ENCODE results near the gene HSD17B12. TPM values are rescaled to one million over a fixed set of nuclear protein-coding genes. Genes with fewer than 3 reads are reported as not detected.
A peak's percentile ranks its signal among the peaks of the same experiment; 100 is the strongest.

Gene HSD17B12
- total RNA-seq (ENCODE audit: low replicate concordance) = 76.5 and 92.9 TPM in 2 replicates

DNA sequence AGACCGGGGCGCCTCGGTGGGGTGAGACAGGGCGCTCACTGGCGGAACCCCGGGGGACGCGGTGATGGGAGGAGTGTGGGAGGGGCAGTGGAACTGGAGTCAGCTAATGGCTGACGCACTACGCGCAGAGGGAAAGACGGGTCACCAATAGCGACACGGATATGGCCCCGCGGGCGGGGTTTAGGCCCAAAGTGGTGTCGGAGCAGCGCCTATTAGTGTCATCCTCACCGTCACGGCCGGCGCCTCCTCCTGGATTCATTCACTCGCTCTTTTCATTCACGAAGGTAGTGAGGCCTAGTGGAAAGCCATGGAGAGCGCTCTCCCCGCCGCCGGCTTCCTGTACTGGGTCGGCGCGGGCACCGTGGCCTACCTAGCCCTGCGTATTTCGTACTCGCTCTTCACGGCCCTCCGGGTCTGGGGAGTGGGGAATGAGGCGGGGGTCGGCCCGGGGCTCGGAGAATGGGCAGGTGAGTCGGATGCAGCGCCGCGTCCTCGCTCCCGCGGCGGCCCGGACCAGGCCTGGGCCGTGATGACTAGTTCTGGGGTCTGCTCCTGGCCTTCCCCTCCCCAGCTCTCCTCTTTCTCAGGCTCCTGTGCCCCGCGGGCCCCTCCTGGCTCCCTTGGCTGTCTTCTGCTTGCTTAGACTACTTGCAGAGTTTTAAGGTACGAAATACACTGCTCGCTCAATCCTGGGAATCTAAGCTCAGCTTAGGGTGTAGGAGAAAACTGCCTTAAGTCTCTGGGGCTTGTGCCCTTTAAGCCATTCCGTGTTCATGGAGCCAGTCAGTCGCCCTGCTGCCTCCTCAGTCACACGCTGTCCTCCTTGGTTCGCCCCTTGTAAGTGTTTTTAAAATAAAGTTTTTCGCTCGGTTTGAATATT is at the start of gene HSD17B12:
Gene HSD17B12, plus strand, starts transcription at position 218 of the 880 bp plus-strand sequence. Its CDS starts 90 bp downstream, at position 308.
- DNase-seq (ENCODE audit: low read depth) = peak; percentile 97
- TF ChIP-seq, protein P1, sequence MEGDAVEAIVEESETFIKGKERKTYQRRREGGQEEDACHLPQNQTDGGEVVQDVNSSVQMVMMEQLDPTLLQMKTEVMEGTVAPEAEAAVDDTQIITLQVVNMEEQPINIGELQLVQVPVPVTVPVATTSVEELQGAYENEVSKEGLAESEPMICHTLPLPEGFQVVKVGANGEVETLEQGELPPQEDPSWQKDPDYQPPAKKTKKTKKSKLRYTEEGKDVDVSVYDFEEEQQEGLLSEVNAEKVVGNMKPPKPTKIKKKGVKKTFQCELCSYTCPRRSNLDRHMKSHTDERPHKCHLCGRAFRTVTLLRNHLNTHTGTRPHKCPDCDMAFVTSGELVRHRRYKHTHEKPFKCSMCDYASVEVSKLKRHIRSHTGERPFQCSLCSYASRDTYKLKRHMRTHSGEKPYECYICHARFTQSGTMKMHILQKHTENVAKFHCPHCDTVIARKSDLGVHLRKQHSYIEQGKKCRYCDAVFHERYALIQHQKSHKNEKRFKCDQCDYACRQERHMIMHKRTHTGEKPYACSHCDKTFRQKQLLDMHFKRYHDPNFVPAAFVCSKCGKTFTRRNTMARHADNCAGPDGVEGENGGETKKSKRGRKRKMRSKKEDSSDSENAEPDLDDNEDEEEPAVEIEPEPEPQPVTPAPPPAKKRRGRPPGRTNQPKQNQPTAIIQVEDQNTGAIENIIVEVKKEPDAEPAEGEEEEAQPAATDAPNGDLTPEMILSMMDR (IDR thresholded peaks at IDR 0.05; ENCODE audit: insufficient read depth, low read length) = no peak
- H3K4me3 ChIP-seq (ENCODE audit: low read depth, low read length) = peak within 1 kb of the TSS; percentile 83

DNA sequence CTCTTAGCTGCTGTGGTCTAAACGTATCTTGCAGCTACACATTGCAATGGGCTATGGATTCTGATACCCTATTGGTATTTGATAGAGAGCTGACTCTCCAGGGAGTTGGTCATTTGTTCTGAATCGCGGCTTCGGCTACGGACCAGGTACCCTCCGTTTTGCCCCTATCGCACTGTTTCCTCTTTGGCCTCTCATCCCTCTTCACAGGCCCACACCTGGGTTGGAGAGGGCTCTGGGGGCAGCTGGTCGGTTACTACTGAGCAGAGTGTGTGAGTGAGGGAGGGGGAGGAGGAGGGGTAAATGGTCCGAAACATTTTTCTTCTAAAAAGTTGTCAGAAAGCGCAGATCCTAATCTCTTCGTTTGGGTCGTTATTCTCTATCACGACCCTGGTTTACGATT is 48.8 kb upstream of the HSD17B12 start:
- H3K4me3 ChIP-seq (ENCODE audit: low read depth, low read length) = no peak overlapping the region
- TF ChIP-seq, protein P1 (IDR thresholded peaks at IDR 0.05; ENCODE audit: insufficient read depth, low read length) = no peak
- no peak for DNase-seq (ENCODE audit: low read depth)

DNA sequence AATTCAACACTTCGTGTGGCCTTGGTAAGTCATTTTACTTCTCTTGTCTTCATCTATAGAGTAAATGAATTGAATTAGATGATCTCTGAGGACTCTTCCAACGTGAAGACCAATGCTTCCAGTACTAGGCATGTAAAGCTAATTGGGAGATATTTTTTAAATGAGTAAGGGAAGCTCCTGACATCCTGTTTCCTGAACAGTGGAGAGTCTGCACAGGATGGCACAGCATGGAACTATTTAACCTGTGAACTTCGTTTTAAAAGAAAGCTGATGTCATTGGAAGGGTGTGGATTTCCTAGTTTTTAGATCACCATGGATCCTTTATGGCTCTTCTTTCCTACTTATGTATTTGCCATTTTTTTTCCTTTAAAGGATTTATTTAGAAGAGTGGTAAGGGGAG is 48.4 kb upstream of the HSD17B12 start:
- no peak overlapping the region for H3K4me3 ChIP-seq (ENCODE audit: low read depth, low read length)
- TF ChIP-seq, protein P1 (IDR thresholded peaks at IDR 0.05; ENCODE audit: insufficient read depth, low read length) = no peak
- no peak for DNase-seq (ENCODE audit: low read depth)

DNA sequence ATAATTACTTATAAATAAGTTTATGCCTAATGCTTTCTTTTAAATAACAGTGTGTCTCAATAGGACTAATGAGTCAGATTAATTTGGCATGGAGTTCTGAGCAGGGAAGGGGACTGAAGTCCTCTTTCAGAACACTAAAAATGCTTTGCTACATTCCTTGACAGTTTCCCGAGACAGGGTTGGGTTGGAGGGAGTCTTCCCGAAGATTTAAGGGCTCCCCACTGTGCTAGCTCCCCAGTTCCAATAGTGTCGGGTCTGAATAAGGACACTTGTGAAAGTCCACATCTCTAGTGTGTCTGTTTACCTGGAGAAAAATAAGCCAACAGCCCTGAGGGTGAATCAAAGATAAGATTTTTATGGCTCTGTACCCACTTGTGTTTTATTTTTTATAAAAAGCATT is 41.8 kb upstream of the HSD17B12 start:
- DNase-seq (ENCODE audit: low read depth) = no peak
- no peak overlapping the region for H3K4me3 ChIP-seq (ENCODE audit: low read depth, low read length)
- TF ChIP-seq, protein P1 (IDR thresholded peaks at IDR 0.05; ENCODE audit: insufficient read depth, low read length) = no peak

DNA sequence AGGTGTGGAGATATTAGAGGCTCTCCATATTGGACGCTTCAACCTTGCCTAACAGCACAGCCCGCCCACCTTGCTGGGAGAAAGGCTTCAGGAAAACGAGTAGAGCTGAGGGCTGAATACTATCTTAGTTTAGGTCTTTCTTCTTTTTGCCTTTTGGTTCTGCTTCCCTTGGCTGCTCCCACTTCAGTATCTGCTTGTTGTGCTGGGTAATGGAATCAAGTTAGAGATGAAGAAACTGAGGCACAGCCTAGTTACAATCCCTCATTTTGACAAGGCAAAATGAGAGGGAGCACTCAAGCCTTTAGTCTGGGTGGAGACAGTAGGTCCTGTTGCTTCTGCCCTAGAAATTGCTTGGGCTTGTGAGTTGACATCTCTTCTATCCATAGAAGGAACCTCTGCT is 41.3 kb upstream of the HSD17B12 start:
- DNase-seq (ENCODE audit: low read depth) = no peak
- TF ChIP-seq, protein P1 (IDR thresholded peaks at IDR 0.05; ENCODE audit: insufficient read depth, low read length) = no peak
- H3K4me3 ChIP-seq (ENCODE audit: low read depth, low read length) = no peak overlapping the region

DNA sequence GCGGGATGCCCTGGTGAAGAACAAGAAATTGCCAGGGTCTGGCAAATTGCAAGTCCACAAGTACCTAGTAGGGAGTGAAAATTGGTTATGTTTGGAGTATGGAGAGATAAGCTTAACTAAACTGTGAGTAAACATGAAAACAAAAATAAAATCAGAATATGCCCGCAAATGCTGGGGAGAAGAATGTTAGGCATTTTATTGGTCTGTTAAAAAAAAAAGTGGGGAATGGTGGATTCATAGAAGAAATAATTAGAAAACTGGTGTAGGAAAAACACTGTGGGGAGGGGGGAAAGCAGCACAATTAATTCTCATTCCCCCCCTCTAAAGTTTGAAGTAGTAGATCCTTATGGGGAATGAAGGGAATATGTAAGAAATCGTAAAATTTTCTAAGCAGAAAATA is 40.6 kb upstream of the HSD17B12 start:
- no peak overlapping the region for H3K4me3 ChIP-seq (ENCODE audit: low read depth, low read length)
- TF ChIP-seq, protein P1 (IDR thresholded peaks at IDR 0.05; ENCODE audit: insufficient read depth, low read length) = no peak
- DNase-seq (ENCODE audit: low read depth) = no peak

All from fibroblast of the aortic adventitia (primary cell).